ENCODE measurements around the gene EPB41L1. TPM values are rescaled to one million over a fixed set of nuclear protein-coding genes. Genes with fewer than 3 reads are reported as not detected.

The EPB41L1 gene
- total and polyA plus RNA-seq, 2 donors from 2014 or later = 53.2 to 230 TPM

GRCh38 chr20:36261389-36262105 lies 107.0 kb downstream of the EPB41L1 start:
- H3K4me1 ChIP-seq (ENCODE audit: control insufficient read depth in 2 of 3, insufficient read depth in 2 of 3, low read depth in 1 of 3, low read length in 3 of 3) = no peaks in the 10 kb centered on the region
- FAIRE-seq (no peak), DNase-seq (no peak)
- H3K9me3 ChIP-seq (ENCODE audit: control insufficient read depth in 2 of 3, insufficient read depth in 1 of 3, low read length in 3 of 3) = no peaks in the 10 kb centered on the region
- no peak overlapping the region for H3K27ac ChIP-seq (ENCODE audit: low read depth in 2 of 2, low read length in 2 of 2)
- H3K9ac ChIP-seq (ENCODE audit: low read length in 3 of 3) = no peak overlapping the region
- peaks cover 0 to 4% (median 0%) of the 10 kb centered on the region in 3 donors for H3K36me3 ChIP-seq (ENCODE audit: control insufficient read depth in 2 of 3, insufficient read depth in 3 of 3, low read length in 3 of 3)
- no peak for TF ChIP-seq CTCF (IDR thresholded peaks at IDR 0.05; ENCODE audit: borderline replicate concordance, extremely low read depth, insufficient read depth)
- no peak overlapping the region for H3K4me3 ChIP-seq (ENCODE audit: low read length in 3 of 3)
- intact Hi-C loops (cut with DNase I) = no loop called here
- H3K27me3 ChIP-seq (ENCODE audit: control insufficient read depth, insufficient read depth, low read length) = no peaks in the 10 kb centered on the region

GRCh38 chr20:36262440-36262839 lies 107.9 kb downstream of the EPB41L1 start:
- no peak overlapping the region for H3K4me3 ChIP-seq (ENCODE audit: low read length in 3 of 3)
- FAIRE-seq (no peak), DNase-seq (no peak)
- no peaks in the 10 kb centered on the region for H3K27me3 ChIP-seq (ENCODE audit: control insufficient read depth, insufficient read depth, low read length)
- no peak for TF ChIP-seq CTCF (IDR thresholded peaks at IDR 0.05; ENCODE audit: borderline replicate concordance, extremely low read depth, insufficient read depth)
- no peaks in the 10 kb centered on the region for H3K9me3 ChIP-seq (ENCODE audit: control insufficient read depth in 2 of 3, insufficient read depth in 1 of 3, low read length in 3 of 3)
- no peaks in the 10 kb centered on the region for H3K36me3 ChIP-seq (ENCODE audit: control insufficient read depth in 2 of 3, insufficient read depth in 3 of 3, low read length in 3 of 3)
- no peak overlapping the region for H3K9ac ChIP-seq (ENCODE audit: low read length in 3 of 3)
- intact Hi-C loops (cut with DNase I) = no loop called here
- H3K27ac ChIP-seq (ENCODE audit: low read depth in 2 of 2, low read length in 2 of 2) = no peak overlapping the region
- H3K4me1 ChIP-seq (ENCODE audit: control insufficient read depth in 2 of 3, insufficient read depth in 2 of 3, low read depth in 1 of 3, low read length in 3 of 3) = no peaks in the 10 kb centered on the region

GRCh38 chr20:36264426-36265246 lies 110.1 kb downstream of the EPB41L1 start:
- no peak for TF ChIP-seq CTCF (IDR thresholded peaks at IDR 0.05; ENCODE audit: borderline replicate concordance, extremely low read depth, insufficient read depth)

More at GRCh38 chr20:36264426-36265246, 110.1 kb downstream of the EPB41L1 start:
- no peak for FAIRE-seq
- DNase-seq = no peak
- Histone ChIP-seq H3K36me3 (ENCODE audit: control insufficient read depth in 2 of 3, insufficient read depth in 3 of 3, low read length in 3 of 3) (no peaks in the 10 kb centered on the region), H3K4me1 (ENCODE audit: control insufficient read depth in 2 of 3, insufficient read depth in 2 of 3, low read depth in 1 of 3, low read length in 3 of 3) (no peaks in the 10 kb centered on the region), H3K27ac (ENCODE audit: low read depth in 2 of 2, low read length in 2 of 2) (no peak overlapping the region), H3K9ac (ENCODE audit: low read length in 3 of 3) (no peak overlapping the region), H3K27me3 (ENCODE audit: control insufficient read depth, insufficient read depth, low read length) (no peaks in the 10 kb centered on the region), H3K9me3 (ENCODE audit: control insufficient read depth in 2 of 3, insufficient read depth in 1 of 3, low read length in 3 of 3) (no peaks in the 10 kb centered on the region), H3K4me3 (ENCODE audit: low read length in 3 of 3) (no peak overlapping the region)
- intact Hi-C loops (cut with DNase I) = no loop called here

Measured in kidney (tissue), 14 donors.